Measurements from ENCODE around the gene GPD2.
"Not testable (repeated sequence)": the region's sequence is repeated elsewhere in the genome, so short reads cannot be mapped to it uniquely, and the experiment has no call there.

Gene GPD2

DNA sequence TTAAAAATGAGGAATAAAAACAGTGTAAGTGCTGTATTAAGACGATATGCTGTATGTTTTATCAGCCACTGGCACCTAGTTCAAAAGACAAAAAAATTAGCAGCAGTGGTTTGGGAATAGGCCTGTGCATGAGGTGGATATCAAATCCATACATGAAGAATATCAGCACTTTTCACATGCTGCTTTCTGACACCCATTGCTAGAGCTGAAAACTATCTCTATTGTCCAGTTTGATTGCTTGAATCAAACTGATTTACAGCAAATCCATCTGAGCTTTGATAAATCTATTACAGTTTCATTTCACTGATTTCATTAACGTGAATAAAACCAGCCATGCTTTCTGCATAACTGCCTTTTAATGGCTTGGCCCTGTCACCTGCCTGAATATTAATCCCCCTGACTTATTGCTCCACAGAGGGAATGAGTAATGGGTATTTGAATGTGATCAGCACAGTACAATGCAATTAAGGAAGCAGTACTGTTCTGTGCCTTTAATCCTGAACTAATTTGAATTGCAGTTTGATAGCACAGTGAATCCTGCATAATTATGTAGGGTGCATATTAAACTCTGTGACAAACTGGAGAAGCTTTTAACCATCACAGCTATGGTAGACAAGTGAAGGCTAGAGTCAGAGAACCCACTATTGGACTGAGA lies 154.0 kb downstream of the GPD2 start:
- DNase-seq (ENCODE audit: low spot score): no peak

DNA sequence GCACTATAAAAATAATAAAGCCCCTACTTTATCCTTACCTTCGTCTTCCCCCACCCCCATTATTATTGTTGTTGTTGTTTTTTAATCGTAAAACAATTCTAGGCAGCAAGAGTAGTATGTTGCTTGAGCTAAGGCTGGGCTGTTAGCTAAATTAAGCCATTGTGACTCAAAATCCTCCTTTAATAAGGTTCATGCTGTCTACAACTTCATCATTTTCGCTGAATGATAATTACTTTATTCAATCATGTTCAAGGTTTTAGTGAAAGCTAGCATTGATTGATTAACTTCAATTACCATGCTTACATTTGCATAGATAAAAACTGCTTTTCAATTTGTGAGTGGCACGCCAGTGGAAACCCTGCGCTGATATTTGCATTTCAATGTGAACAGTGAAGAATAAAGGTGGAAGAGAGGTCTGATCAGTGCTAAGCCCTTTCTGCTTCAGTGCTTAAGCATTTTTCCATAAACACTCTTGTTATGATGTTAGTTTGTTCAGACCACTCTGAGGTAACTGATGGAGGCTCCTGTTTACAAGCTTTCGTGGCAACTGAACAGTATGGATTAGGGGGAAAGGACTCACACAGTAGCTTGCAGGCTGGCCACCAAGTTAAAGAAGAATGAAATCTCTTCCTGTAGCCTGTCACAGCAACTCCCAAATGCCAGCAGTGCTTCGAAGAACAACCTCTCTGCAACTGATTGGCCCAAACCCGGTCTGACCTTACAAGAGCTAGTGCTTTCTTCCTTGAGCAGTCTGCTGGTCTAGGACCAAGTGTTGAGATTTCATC lies 156.8 kb downstream of the GPD2 start:
- no peak for DNase-seq (ENCODE audit: low spot score)

DNA sequence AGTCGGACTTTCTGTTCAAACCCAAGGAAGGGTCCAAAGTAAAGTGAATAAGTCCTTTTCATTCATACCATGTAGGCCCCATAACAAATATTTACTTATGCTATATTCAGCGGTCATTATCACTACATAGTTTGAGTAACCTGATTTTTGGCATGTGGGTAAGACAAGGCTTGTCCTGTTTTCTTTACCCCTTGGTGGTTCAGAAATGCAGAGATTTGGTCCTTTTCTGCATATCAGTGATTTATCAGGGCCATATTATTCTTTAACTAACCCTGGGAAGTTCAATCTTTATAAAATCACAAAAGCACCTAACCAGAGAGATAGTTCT lies 157.4 kb downstream of the GPD2 start:
- no peak for DNase-seq (ENCODE audit: low spot score)

DNA sequence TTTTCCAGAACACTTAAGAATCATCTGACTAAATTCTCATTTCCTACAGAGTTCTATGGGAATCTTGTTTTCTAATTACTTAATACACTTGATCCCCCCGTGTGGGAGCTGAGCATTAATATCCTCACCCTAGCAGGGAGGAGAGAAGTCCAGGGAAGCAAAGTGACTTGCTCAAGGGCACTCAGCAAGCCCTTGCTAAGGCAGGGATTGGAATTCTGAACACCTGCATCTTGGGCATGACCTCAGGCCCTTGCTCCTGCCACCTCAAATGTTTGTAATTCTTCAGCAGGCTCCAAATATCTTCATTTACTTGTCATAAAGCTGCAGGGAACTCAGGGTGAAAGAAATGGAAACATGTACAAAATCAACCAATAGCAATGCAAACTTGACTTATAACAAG lies 162.4 kb downstream of the GPD2 start:
- no peak for DNase-seq (ENCODE audit: low spot score)

DNA sequence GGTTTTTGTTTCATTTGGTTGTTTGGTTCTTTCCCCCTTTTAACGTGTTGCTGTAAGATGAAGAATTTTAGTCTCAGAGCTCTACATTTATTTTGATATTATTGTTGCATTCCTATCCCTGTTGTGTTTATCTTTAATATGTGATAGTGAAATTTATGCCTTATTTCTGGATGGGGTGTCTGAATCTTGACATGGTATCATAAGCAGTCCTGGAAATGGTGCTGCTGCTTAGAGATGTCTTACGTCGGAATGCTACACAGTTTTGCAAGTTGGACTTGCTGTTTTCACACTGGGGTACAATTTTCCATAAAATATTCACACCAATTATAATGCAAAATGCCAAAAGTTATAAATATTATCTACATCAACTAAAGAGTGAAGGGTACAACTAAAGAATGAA lies 164.0 kb downstream of the GPD2 start:
- no peak for DNase-seq (ENCODE audit: low spot score)

GRCh38 chr2:156601855-156602551 lies 165.8 kb downstream of the GPD2 start:
- no peak for DNase-seq (ENCODE audit: low spot score)

- no peak for DNase-seq (ENCODE audit: low spot score)
These were observed 166.4 kb downstream of the GPD2 start for GRCh38 chr2:156602552-156602933.

- no peak for DNase-seq (ENCODE audit: low spot score)
These were observed 179.7 kb downstream of the GPD2 start for GRCh38 chr2:156615836-156616322.

DNA sequence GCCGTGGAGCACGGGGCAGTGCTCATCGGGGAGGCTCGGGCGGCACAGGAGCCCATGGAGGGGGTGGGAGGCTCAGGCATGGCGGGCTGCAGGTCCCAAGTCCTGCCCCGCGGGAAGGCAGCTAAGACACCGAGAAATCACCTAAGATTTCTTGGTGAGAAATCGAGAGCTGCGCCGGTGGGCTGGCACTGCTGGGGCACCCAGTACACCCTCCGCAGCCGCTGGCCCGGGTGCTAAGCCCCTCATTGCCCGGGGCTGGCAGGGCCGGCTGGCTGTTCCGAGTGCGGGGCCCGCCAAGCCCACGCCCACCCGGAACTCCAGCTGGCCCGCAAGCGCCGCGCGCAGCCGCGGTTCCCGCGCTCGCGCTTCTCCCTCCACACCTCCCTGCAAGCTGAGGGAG lies 181.9 kb downstream of the GPD2 start:
- DNase-seq (ENCODE audit: low spot score): not testable (repeated sequence)

DNA sequence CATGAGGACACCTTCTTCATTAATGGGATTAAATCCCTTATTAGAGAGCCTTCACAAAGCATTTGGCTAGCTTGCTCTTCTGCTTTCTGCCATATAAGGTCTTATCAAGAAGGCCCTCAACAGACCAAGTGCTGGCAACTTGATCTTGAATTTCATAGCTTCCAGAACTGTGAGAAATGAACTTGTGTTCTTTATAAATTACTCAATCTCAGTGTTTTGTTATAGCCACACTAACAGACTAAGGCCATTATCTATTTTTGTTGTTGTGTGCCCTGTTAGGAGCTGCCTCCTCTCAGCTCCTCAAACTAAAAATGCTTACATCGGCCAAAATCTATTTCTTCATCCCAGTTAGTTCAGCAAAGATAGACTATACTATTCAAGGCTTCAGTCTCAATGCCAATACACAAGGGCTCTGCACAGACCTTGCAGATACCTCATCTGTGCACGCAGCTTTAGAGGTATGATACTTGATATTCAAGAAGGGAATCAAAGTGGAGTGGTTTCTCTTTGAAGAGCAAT lies 182.9 kb downstream of the GPD2 start:
- DNase-seq (ENCODE audit: low spot score): no peak

DNA sequence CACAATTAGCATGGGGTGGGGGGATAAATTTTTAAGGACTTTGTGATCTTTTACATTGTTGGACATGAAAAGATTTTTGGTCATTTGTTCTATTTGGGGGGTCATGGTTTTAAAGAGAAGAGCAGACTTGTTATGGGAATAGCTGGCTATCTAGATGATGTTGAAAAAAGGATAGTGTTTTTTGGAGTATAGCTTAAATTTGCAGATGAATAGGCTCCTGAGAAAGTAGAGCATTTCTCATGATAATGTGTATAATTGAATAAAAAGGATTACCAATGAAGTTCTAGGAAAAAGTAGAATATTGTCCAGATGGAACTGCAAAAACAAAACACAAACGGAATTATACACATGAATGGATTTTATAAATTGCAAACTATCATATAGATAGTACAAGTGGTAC lies 186.3 kb downstream of the GPD2 start:
- no peak for DNase-seq (ENCODE audit: low spot score)

DNA sequence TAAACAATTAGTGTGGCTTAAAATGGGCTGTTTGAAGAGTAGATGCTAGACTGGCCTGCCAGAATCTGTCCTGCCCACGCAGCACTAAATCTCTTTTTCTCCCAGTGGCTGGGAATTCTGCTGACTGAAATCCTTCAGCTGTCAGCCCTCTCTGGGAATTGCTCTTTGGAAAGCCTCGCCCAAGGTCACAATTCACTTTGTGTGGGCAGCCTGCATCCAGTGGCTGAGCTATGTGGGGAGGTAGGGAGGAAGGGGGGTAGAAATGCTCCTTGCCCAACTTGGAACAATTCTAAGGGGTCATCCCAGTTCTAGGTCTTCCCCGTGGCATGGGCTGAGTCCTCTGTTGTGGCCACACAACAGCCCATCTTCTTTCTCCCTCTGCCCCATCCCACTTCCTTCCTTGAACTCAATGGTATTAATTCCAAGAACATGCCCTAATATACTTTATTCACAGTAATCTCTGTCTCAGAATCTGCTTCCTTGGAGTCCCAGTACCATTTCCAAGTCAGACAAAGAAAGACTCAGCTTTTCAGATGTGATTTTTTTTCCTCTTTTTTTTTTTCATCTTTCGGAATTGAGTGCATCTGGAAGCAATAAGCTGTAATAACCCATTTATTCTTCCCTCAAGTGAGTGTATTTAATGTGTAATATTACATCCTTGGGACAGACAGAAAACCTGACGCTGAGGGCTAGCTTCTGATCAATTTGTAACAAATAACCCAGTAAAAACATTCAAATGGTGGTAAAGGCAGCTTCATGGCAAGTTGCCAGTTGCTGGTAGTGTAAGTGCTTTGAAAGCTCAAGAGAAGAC lies 189.4 kb downstream of the GPD2 start:
- peak; percentile 26 for DNase-seq (ENCODE audit: low spot score)

DNA sequence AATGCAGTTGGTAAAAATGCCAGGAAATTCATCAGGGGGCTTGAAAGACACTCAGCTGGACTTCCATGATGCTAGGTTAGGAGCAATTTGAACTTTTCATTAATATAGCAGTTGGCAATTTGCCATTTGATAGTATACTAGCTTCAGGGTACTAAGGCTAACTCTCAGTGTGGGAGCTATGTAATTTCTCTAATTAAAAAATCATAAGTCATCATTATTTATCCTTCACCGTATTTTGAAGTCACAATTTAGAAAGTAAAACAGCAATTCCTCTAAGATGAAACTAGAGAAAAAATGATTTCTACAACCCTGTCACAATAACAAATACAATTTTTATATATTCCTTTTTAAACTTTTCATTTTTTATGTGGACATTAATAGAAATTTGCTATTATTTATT lies 190.8 kb downstream of the GPD2 start:
- DNase-seq (ENCODE audit: low spot score): no peak

GRCh38 chr2:156630579-156631337 lies 194.6 kb downstream of the GPD2 start:
- DNase-seq (ENCODE audit: low spot score): no peak

- DNase-seq (ENCODE audit: low spot score): no peak
These were observed 199.5 kb downstream of the GPD2 start for GRCh38 chr2:156635646-156636045.
